SH-SY5Y (cell line): Measurements from ENCODE around the gene TRIM59.

ENCODE experiments used
- GATA2 ChIP-seq: IDR thresholded peaks from 2 replicates; pipeline ENCODE4 v1.6.1; 2011; ENCODE audit warnings: mild to moderate bottlenecking, low read depth, low read length
- GATA3 ChIP-seq: IDR thresholded peaks from 2 replicates; pipeline ENCODE4 v1.6.1; 2011; ENCODE audit warnings: low read depth, mild to moderate bottlenecking, low read length, moderate library complexity

GRCh38 chr3:160490166-160490565 is 40.6 kb upstream of the TRIM59 start:
- TF ChIP-seq GATA3 (no peak), GATA2 (no peak)
